Measurements from ENCODE around the gene CAPN5.

DNA sequence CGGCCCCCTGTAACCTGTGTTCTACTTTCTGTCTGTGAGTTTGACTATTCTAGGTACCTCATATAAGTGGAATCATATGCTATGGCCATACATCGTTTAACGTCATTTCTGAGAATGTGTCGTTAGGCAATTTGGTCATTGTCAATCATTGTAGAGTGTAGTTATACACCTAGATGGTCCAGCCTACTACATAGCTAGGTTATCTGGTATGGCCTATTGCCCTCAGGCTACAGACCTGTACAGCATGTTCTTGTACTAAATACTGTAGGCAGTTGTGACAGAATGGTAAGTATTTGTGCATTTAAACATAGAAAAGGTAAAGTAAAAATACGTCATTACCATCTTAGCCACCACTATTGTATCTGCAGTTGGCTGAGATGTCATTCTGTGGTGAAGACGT is 96.5 kb downstream of the CAPN5 start:
- TF ChIP-seq, protein P1, sequence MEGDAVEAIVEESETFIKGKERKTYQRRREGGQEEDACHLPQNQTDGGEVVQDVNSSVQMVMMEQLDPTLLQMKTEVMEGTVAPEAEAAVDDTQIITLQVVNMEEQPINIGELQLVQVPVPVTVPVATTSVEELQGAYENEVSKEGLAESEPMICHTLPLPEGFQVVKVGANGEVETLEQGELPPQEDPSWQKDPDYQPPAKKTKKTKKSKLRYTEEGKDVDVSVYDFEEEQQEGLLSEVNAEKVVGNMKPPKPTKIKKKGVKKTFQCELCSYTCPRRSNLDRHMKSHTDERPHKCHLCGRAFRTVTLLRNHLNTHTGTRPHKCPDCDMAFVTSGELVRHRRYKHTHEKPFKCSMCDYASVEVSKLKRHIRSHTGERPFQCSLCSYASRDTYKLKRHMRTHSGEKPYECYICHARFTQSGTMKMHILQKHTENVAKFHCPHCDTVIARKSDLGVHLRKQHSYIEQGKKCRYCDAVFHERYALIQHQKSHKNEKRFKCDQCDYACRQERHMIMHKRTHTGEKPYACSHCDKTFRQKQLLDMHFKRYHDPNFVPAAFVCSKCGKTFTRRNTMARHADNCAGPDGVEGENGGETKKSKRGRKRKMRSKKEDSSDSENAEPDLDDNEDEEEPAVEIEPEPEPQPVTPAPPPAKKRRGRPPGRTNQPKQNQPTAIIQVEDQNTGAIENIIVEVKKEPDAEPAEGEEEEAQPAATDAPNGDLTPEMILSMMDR (IDR thresholded peaks at IDR 0.05) = no peak
- TF ChIP-seq EZH2 (IDR thresholded peaks at IDR 0.05) = no peak
- no peak for TF ChIP-seq EZH2phosphoT487 (IDR thresholded peaks at IDR 0.05)

Measured in neural progenitor cell (in vitro differentiated cells).